Right cardiac atrium (tissue), 5 donors: ENCODE results near the gene TTC17. TPM values are rescaled to one million over a fixed set of nuclear protein-coding genes. Genes with fewer than 3 reads are reported as not detected.
A peak's percentile ranks its signal among the peaks of the same experiment; 100 is the strongest.

Experiments
- ATAC-seq, 2 donors: fragments of 200-7000 bp; cut with Tn5 transposase; one replicate each; pipeline versions ENCODE4 v1.8.0 to v1.9.1; 2020; ENCODE audit warnings: moderate library complexity in 2 of 2, mild to moderate bottlenecking in 1 of 2
- DNase-seq, 3 donors: peaks; one replicate each; pipeline ENCODE4 v3.0.0-alpha.2; 2020
- H3K27ac ChIP-seq: one replicate; pipeline ENCODE4 v1.5.1; 2013; ENCODE audit warnings: mild to moderate bottlenecking, low read length, control low read depth, moderate library complexity
- H3K27me3 ChIP-seq: one replicate; pipeline ENCODE4 v1.6.1; 2013; ENCODE audit not compliant: control insufficient read depth, insufficient read depth
- H3K4me1 ChIP-seq: one replicate; pipeline ENCODE4 v1.6.1; 2013; ENCODE audit warnings: low read length; ENCODE audit not compliant: control insufficient read depth, insufficient read depth
- H3K4me3 ChIP-seq: one replicate; pipeline ENCODE4 v1.5.1; 2013; ENCODE audit warnings: low read length, control low read depth
- H3K9me3 ChIP-seq: one replicate; pipeline ENCODE4 v1.6.1; 2013; ENCODE audit warnings: low read length; ENCODE audit not compliant: control insufficient read depth
- WGBS: extraction: QIAGEN DNeasy Blood & Tissue Kit; methylation state at CpG from one replicate; pipeline ENCODE4 v1.1.7; 2013; 5-methylcytosine and 5-hydroxymethylcytosine counted together
- intact Hi-C, 4 donors: fragments of 100-400 bp; cut with DNase I; formaldehyde crosslinking; loops; one replicate each; pipeline versions ENCODE4 v1.11.0 to v1.14.0; 2022 to 2023
- polyA plus RNA-seq: library from polyadenylated mRNA; stranded (reverse); fragments of 200-250 nt; gene quantifications from one replicate; pipeline ENCODE4 v1.2.3, GENCODE V29; 2013
- total RNA-seq, 4 donors: library from RNA; stranded (reverse); fragmentation: NEBNext Ultra II Directional; extraction: Animal tissue kit (Norgen Biotek cat#: 25700); gene quantifications; one replicate each; pipeline ENCODE4 v1.2.1, GENCODE V29; 2021
- donor health status: healthy with polysubstance abuse.
- donor health status: DM: no; HTN: yes; CAD: no.
- donor health status: DM: no; HTN: no; CAD: no.
- donor health status: DM: no; HTN: yes; CAD: no; lungs with severe emphysema.
- donor health status: DM: yes; HTN: yes; CAD: no.

Gene TTC17
- total and polyA plus RNA-seq, 5 donors, result 23.4 to 42.8 (median 34.9) TPM

- no peak for DNase-seq
- Histone ChIP-seq H3K4me3 (no peak overlapping the region), H3K27ac (no peak overlapping the region), H3K4me1 (no peaks in the 10 kb centered on the region), H3K27me3 (no peaks in the 10 kb centered on the region), H3K9me3 (no peaks in the 10 kb centered on the region)
- WGBS, result 68% methylated on average over 7 of the region's 7 CpGs
- intact Hi-C loops, result no loop called here
- ATAC-seq, result peak; percentile 41 to 43
Measured at GRCh38 chr11:43504316-43504950, 145.7 kb downstream of the TTC17 start.

- no peaks in the 10 kb centered on the region for H3K9me3 ChIP-seq
- no peak overlapping the region for H3K4me3 ChIP-seq
- H3K27me3 ChIP-seq, result no peaks in the 10 kb centered on the region
- intact Hi-C loops, result no loop called here
- DNase-seq (no peak), ATAC-seq (no peak)
- 57% methylated on average over 4 of the region's 4 CpGs for WGBS
- H3K27ac ChIP-seq, result no peak overlapping the region
- H3K4me1 ChIP-seq, result no peaks in the 10 kb centered on the region
Measured at GRCh38 chr11:43505171-43505570, 146.5 kb downstream of the TTC17 start.

- DNase-seq (no peak), ATAC-seq (no peak)
- Histone ChIP-seq H3K27ac (no peak overlapping the region), H3K9me3 (no peaks in the 10 kb centered on the region), H3K4me3 (no peak overlapping the region), H3K4me1 (no peaks in the 10 kb centered on the region), H3K27me3 (no peaks in the 10 kb centered on the region)
- intact Hi-C loops, result no loop called here
- 58% methylated on average over 5 of the region's 5 CpGs for WGBS
Measured at GRCh38 chr11:43507171-43507570, 148.5 kb downstream of the TTC17 start.

- H3K4me3 ChIP-seq, result no peak overlapping the region
- intact Hi-C loops, result no loop called here
- no peaks in the 10 kb centered on the region for H3K4me1 ChIP-seq
- no peak overlapping the region for H3K27ac ChIP-seq
- no peaks in the 10 kb centered on the region for H3K9me3 ChIP-seq
- DNase-seq (no peak), ATAC-seq (no peak)
- H3K27me3 ChIP-seq, result no peaks in the 10 kb centered on the region
- 25% methylated on average over 3 of the region's 3 CpGs for WGBS
Measured at GRCh38 chr11:43508511-43508918, 149.8 kb downstream of the TTC17 start.

GRCh38 chr11:43511959-43512358 is 153.2 kb downstream of the TTC17 start:
- 85% methylated on average over 6 of the region's 6 CpGs for WGBS
- no peaks in the 10 kb centered on the region for H3K4me1 ChIP-seq

GRCh38 chr11:43515090-43515489 is 156.4 kb downstream of the TTC17 start:
- Histone ChIP-seq H3K27me3 (no peaks in the 10 kb centered on the region), H3K27ac (no peak overlapping the region), H3K9me3 (no peaks in the 10 kb centered on the region), H3K4me1 (no peaks in the 10 kb centered on the region), H3K4me3 (no peak overlapping the region)
- DNase-seq (no peak), ATAC-seq (no peak)
- WGBS, result 70% methylated on average over 6 of the region's 6 CpGs
- intact Hi-C loops, result no loop called here

More at GRCh38 chr11:43511959-43512358, 153.2 kb downstream of the TTC17 start:
- ATAC-seq (no peak), DNase-seq (no peak)
- H3K27me3 ChIP-seq, result no peaks in the 10 kb centered on the region
- intact Hi-C loops, result no loop called here
- no peak overlapping the region for H3K27ac ChIP-seq
- H3K4me3 ChIP-seq, result no peak overlapping the region
- H3K9me3 ChIP-seq, result no peaks in the 10 kb centered on the region

GRCh38 chr11:43516316-43516850 is 157.7 kb downstream of the TTC17 start:
- no peaks in the 10 kb centered on the region for H3K9me3 ChIP-seq

GRCh38 chr11:43517518-43517917 is 158.8 kb downstream of the TTC17 start:
- ATAC-seq (no peak), DNase-seq (no peak)
- Histone ChIP-seq H3K4me1 (no peaks in the 10 kb centered on the region), H3K9me3 (no peaks in the 10 kb centered on the region), H3K27me3 (no peaks in the 10 kb centered on the region), H3K4me3 (no peak overlapping the region), H3K27ac (no peak overlapping the region)
- 88% methylated on average over 2 of the region's 2 CpGs for WGBS
- intact Hi-C loops, result no loop called here

More at GRCh38 chr11:43516316-43516850, 157.7 kb downstream of the TTC17 start:
- Histone ChIP-seq H3K27ac (no peak overlapping the region), H3K4me3 (no peak overlapping the region), H3K27me3 (no peaks in the 10 kb centered on the region), H3K4me1 (no peaks in the 10 kb centered on the region)
- DNase-seq (no peak), ATAC-seq (no peak)
- intact Hi-C loops, result no loop called here
- 46% methylated on average over 8 of the region's 8 CpGs for WGBS

GRCh38 chr11:43518408-43519160 is 159.9 kb downstream of the TTC17 start:
- Histone ChIP-seq H3K27me3 (no peaks in the 10 kb centered on the region), H3K9me3 (no peaks in the 10 kb centered on the region), H3K4me1 (no peaks in the 10 kb centered on the region), H3K4me3 (no peak overlapping the region), H3K27ac (no peak overlapping the region)
- 65% methylated on average over 9 of the region's 9 CpGs for WGBS
- ATAC-seq (no peak), DNase-seq (no peak)
- intact Hi-C loops, result no loop called here

- H3K9me3 ChIP-seq, result no peaks in the 10 kb centered on the region
- H3K4me3 ChIP-seq, result no peak overlapping the region
- 86% methylated on average over 15 of the region's 15 CpGs for WGBS
- H3K27ac ChIP-seq, result no peak overlapping the region
- no peaks in the 10 kb centered on the region for H3K27me3 ChIP-seq
- ATAC-seq (no peak), DNase-seq (no peak)
- no peaks in the 10 kb centered on the region for H3K4me1 ChIP-seq
- intact Hi-C loops, result no loop called here
Measured at GRCh38 chr11:43521471-43521870, 162.8 kb downstream of the TTC17 start.

- Histone ChIP-seq H3K27me3 (no peaks in the 10 kb centered on the region), H3K4me1 (no peaks in the 10 kb centered on the region), H3K9me3 (no peaks in the 10 kb centered on the region), H3K27ac (no peak overlapping the region), H3K4me3 (no peak overlapping the region)
- 86% methylated on average over 2 of the region's 2 CpGs for WGBS
- DNase-seq (no peak), ATAC-seq (no peak)
- intact Hi-C loops, result no loop called here
Measured at GRCh38 chr11:43523632-43524031, 164.9 kb downstream of the TTC17 start.
